HL-60/S4 (cell line): ENCODE data around the gene GMCL1.
"Not testable (repeated sequence)": the region's sequence is repeated elsewhere in the genome, so short reads cannot be mapped to it uniquely, and the experiment has no call there.

Experiments
- in situ Hi-C: fragments of 300-500 bp; cut with MboI; formaldehyde crosslinking; loops from 2 replicates; pipeline ENCODE4 v1.14.3; 2022; ENCODE audit warnings: low sequenced_read_pairs

GMCL1 gene

DNA sequence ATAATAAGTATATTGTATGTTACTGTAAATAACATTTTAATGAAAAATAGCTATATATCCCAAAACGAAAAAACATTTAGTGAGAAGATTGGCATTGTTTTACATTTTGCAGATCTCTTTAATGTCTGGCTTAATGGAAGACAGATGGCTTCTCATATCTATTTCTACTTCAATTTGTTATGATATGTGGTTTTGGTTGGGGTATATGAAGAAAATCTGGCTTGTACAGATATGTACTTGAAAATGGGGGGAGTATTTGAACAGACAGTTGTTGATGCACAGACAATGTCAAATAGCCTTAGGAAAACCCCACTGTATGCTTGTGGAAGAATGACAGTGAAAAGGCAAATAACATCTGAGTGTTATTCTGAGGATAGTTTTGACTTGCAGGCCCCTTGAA, 23.6 kb upstream of the GMCL1 start:
- in situ Hi-C loops: no loop called here

DNA sequence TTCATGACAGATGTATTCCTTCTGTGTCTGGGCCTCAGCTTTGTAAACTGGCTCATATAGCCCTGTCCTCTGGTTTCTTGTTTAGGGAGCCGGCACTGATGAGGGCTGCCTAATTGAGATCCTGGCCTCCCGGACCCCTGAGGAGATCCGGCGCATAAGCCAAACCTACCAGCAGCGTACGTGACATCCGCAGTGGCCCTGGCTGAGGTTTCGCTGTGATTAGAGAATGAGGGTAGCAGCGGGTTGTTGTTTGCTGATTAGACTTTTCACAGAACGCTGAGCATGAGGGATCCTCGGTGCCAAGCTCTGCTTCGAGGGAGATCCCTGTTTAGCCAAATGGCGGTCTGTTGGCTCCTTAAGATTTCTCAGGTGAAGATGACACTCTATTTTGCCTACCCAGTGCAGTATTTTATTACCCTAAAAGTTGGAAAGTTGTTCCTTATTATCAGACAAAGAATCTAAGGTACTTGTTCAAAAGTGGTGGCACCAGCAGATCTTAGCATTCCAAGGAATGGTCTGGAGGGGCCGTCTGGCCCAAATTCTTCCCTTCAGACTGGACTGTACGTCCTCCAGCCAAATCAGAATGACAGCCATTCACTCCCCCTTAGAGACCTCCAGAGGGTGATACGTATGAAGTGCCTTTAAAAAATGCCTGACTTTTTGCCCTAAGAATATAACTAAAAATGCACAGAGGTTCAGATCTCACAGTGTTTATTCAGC, 21.5 kb upstream of the GMCL1 start:
- in situ Hi-C loops: no loop called here

DNA sequence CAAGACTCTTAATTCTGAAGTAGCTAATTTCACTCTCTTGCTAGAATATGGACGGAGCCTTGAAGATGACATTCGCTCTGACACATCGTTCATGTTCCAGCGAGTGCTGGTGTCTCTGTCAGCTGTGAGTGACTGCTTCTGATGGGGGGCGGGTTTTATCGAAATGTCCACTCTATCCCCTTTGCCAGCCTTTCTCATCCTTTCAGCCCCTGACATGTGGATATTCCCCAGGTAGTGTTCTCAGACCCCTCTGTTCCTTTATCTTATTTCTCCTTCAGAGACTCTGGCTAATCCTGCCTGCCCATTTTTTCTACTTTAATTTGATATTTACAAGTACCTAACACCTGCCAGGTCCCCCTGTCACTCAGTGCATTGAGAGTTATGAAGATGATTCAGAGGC, 18.9 kb upstream of the GMCL1 start:
- in situ Hi-C loops: loop anchor here (10.0 kb wide), 1 partner anchor 86 kb away; no protein-coding TSS in a partner anchor

DNA sequence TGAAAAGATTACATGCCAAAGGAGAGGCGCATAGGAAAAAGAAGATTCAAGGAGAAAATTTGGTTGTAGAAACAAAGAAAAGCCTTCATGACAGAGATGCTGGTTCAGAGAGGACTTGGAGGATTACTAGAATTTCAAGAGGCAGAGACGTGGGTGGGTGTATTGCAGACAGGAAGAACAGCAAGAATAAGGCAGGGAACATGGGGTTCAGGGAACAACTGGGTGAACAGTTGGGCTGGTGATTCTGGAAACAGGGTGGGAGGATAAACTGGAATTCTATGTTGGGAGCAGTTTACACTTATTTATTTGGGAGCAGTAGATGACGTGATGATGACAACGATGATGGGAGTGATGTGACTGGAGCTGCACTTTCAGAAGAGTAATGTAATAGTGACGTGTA, 18.4 kb upstream of the GMCL1 start:
- in situ Hi-C loops: loop anchor here (10.0 kb wide), 1 partner anchor 86 kb away; no protein-coding TSS in a partner anchor

DNA sequence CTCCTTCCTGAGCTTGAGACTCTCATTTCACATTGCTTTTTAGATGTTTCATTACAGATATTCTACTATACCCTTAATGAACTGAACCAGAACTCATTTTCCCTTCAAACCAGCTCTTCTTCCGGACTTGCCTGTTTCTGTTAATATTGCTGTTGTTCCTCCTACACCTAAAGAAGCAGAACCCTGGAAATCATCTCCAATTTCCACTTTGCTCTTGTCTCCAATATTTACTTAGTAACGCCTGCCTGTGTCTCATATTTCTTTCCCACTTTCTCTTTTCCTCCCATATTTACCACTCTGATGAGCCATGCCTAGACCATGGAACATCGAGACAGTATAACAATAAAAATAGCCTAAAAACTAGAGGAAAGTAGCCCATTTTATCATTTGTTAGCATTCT, 17.9 kb upstream of the GMCL1 start:
- in situ Hi-C loops: loop anchor here (10.0 kb wide), 1 partner anchor 87 kb away; no protein-coding TSS in a partner anchor

DNA sequence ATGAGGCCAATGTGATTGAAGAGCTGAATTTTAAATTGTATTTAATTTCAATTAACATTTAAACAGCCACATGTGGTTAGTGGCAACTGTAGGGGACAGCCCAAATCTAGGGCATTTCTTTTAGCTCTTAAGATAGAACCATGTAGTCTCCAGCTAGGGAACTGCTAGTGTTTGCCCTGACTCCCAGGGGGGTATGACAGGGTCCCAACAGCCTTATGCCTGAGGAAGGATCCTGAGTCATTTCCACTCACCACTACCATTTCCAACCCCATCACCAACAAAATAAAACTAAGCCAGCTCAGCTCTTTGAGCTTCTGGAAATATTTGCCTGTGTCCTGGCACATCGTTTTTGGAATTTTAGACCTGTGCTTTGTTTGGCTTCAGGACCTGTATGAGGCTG, 13.7 kb upstream of the GMCL1 start:
- in situ Hi-C loops: loop anchor here (10.0 kb wide), 1 partner anchor 91 kb away; no protein-coding TSS in a partner anchor

DNA sequence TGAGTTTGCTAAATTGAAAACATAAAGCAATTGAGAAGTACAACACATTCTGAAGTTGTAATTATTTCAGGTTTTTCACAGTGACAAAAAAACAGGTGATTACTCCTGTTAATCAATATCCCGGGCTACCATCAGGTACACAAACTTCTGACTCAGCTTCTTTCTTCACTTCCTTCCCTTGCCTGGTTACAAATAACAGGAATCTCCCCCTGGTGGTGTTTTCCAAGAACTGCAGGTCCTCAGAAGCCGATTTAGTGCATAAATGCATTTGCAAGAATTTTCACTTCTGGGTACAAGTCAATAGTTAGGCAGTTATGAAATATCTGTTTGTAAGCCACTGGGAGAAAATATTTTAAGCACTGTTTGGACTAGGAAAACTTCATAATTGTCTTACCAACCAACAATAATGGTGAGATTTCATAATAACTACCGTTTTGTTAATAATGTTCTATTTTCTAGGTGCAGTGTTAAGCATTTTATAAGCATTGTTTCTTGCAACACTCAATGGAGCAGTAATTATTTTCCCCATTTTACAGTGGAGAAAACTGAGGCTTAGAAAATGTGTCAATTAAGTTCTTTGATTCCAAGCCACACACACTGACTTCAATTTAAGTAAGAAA, 12.4 kb upstream of the GMCL1 start:
- in situ Hi-C loops: loop anchor here (10.0 kb wide), 1 partner anchor 92 kb away; no protein-coding TSS in a partner anchor

DNA sequence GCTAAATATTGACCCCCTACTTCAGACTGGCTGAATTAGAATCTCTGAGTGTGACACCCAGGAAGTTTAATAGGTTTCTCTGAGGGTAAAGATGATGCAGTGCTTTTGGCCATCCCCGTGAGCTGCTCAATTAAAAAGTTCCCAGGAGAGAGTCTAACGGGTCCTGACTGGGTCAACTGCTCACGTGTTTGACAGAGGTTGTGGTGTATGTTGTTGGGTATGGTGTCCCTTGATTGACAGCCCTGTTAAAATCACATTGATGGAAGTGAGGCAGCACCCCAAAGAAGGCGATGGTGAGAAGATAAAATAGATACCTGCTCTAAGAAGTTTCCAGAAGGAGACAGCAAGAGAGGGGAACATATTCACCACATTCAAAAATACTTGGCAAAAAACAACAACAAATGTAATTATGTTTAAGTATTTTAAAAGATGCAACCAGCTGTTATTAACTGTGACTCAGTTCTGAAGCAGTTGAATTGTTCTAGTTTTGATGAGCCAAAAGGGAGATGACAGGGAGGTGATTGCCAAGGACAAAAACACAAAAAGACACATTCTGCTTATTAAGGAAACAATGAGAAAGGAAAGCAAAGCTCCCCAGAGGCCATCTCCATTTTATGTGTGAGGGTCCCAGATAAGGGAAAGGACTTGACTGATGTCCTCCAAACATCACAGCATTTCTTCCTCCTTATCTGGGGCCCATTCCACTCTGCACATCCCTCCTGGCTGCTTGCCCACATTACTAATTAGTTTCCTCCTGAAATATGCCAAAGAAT, 11.5 kb upstream of the GMCL1 start:
- in situ Hi-C loops: loop anchor here (10.0 kb wide), 1 partner anchor 93 kb away; no protein-coding TSS in a partner anchor

DNA sequence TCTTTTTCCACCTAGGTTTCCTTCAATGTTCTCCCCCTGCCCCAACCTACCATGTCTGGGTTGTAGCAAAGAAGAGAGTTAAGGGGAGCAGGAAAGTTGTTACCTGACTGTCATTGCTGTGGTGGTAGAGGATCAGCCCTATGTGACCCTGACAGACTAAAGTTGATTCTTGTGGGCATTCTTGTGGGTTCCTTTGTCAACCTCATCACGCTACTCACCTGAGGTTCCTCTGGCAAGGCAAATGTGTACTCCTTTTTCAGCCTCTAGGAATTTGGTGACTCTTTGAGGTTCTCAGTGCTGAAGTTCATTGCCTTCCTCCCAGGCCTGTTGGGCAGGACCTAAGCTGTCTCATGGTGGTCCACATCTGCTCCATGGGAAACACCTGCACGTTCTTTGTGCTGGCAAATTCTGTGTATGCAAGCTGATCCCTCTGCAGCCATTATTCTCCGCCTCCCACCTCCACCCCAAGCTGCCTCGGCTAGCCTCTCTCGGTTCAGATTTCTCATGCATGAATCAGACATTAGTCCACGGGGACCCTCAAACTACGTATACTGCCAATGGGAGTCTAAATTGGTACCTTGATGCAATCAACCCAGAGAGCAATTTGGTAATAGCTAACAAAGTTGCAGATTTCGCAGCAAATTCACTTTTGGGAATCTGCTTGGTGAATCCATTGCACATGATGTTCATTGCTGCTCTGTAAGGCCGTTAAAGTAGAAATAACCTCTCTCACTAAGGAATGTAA, 1.5 kb upstream of the GMCL1 start:
- in situ Hi-C loops: no loop called here

DNA sequence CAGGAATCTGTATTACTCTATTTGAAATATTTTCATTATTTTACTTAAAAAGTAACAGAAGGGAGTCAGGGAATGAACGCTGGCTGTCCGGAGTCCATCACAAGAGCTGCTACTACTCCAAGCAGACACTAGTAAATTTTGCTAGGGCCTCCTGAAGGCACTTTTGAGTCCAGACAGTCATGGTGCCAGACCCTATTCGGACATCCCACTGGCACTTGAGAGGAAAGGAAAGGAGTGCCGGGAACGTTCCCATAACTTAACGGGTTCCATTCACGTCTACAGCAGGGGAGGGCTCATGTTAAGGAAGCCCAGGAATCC, 563 bp upstream of the GMCL1 start:
- in situ Hi-C loops: no loop called here

DNA sequence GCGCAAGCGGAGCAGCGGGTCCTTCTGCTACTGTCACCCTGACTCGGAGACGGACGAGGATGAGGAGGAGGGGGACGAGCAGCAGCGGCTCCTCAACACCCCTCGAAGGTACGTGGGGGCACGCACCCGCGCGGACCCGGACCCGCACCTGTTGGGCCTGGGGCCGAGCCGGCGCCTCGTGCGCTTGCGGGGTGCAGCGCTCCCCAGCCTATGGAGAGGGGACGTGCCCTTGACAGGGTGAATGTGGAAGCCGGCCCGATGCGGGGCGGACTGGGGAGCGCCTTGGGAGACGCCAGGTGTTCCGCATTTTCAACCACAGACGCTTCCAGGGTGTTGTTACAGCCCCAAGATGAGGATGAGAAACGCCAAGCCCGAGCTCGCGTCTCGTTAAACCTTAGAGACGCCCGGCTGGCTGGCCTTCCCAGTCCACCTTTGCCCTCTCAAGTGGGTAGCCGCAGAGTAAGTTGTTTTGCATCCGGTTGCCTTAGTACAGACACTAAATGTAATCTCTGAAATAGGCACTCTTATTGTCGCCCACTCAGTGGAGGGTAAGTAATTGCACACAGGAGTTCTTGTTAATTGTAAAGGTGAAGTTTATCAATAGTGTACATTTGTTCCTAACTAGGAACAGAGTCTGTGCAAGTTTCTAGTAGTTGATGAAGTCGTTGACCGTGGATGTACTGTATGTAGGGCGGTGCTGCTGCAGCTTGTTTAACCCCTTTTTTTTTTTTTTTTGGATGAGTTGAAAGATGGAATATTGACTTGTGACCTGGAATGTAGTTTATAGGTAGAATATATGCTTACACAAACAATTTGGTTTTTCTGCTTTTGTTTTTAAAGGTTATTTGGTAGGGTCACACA, 815 bp downstream of the GMCL1 start:
- in situ Hi-C loops: no loop called here

DNA sequence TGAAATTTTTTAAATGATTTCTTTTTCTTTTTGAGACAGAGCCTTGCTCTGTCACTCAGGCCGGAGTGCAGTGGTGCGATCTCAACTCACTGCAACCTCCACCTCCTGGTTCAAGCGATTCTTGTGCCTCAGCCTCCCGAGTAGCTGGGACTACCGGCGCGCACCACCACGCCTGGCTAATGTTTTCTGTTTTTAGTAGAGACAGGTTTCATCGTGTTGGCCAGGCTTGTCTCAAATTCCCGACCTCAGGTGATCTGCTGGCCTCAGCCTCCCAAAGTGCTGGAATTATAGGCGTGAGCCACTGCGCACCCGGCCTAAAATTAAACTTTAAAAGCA, 1.4 kb downstream of the GMCL1 start:
- in situ Hi-C loops: not testable (repeated sequence)

DNA sequence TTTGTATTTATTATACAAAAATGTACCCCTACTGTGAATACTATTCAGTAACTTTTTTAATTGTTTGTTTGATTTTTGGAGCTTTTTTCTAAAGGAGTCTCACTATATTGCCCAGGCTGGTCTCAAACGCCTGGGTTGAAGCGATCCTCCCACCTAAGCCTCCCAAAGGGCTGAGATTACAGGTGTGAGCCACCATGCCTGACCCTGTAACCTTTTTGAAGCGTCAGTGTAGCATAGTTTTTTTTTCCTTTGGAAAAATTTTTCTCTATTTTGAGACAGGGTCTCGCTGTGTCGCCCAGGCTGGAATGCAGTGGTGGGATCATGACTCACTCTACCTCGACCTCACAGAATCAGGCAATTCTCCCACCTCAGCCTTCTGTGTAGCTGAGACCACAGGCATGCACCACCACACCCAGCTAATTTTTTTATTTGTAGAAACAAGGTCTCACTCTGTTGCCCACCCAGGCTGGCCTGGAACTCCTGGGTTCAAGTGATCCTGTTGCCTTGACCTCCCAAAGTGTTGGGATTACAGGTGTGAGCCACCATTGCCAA, 2.0 kb downstream of the GMCL1 start:
- in situ Hi-C loops: no loop called here

DNA sequence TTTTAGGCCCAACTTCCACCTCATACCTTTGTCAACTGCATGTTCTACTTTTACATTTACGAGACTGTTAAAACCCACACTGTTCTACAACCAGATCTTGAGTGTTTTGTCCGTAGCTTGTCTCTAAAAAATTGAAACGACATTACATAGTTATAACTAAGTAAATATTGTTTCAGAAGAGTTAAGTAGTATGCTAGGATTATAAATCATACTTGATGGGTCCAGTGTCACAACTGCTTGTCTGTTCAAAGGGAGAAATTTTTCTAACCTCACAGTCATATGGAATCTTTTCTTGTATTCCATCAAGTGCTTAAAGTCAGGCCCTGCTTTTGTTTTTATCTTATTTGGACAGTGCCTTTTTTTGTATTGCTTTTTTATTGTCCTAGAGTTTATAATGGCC, 4.3 kb downstream of the GMCL1 start:
- in situ Hi-C loops: no loop called here

DNA sequence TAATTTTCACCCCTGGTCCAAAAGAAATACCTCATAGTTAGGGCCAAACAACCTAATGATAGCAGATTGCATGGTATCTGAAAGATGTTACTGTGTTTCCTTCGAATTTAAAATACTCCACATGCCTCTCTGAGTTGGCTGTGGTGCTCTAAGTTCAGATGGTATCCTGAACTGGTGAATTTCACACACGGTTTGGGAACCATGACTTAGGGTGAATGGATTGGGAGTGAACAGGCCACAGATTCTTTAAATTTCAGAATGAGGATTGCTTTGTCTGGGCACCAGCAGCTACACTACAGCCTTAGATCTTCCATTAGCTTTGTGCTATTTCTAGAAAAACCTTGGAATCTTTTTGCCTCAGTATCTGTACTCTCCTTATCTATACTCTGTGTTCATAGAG, 6.2 kb downstream of the GMCL1 start:
- in situ Hi-C loops: no loop called here

DNA sequence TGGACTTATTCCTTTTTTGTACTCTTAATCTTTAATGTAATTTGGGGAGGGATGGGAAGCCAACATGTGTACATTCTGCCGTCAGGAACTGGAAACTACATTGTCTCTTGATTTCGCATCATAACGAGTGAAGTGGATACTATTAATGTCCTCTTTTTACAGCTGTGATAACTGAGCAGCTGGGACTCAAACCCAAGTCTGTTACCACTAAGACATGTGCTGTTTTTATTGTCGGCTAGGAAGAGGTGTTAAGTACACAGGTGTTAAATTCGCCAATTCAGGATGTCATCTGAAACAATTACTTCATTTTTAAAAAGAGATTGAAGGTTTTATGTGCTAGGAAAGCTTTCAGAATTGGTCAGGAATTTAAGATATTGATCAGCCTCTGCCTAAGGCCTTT, 6.9 kb downstream of the GMCL1 start:
- in situ Hi-C loops: no loop called here

DNA sequence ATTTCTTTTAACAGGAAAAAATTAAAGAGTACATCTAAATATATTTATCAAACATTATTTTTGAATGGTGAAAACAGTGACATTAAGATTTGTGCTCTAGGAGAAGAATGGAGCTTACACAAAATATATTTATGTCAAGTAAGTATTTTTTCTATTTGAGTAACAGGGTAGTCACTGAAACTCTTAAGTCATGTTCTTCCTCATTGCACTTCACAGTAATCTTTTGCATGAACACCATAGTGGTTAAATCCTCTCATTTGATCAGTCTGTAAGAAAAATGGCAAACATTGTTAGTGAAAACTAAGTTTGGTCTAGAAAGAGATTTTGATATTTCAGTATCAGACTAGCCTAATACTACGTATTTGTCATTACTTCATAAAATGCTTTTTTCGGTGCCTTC, 8.1 kb downstream of the GMCL1 start:
- in situ Hi-C loops: no loop called here

DNA sequence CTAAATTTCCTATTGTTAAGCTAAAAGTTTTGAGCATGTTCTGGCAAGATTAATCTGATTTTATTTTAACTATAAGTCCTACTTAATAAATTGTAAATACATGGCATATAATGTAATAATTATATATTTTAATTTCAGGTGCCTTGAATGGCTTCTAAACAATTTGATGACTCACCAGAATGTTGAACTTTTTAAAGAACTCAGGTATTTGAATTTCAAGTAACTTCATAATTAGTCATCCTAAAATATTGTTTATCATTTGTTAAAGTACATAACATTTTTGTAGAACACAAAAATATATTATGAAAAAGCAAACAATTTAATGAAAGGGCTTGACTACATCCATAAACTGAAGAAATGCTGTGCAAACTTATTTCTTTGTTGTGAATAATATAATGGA, 14.5 kb downstream of the GMCL1 start:
- in situ Hi-C loops: no loop called here

DNA sequence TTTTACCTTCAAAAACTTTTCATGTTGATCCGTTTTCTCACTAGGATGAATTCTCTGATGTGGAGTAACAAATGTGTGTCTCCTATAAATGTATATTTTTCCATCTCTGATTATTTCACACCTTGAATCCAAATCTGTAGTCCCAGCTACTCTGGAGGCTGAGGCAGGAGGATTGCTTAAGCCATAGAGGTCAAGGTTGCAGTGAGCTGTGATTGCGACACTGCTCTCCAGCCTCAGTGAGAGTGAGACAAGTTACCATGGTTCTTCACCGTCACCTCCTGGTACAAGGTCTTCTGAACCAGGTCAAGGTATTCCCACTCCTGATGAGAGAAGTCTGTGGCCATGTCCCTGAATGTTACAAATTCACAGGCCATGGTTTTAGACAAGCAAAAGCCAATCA, 15.1 kb downstream of the GMCL1 start:
- in situ Hi-C loops: no loop called here
